ENCODE data around the gene MBD3L4.
"Not testable (repeated sequence)": the region's sequence is repeated elsewhere in the genome, so short reads cannot be mapped to it uniquely, and the experiment has no call there.

The MBD3L4 gene

GRCh38 chr19:7054635-7055368 lies 14.8 kb upstream of the MBD3L4 start:
- DNase-seq; intact Hi-C loops (cut with DNase I): not testable (repeated sequence)

- intact Hi-C loops (cut with DNase I) = not testable (repeated sequence)
- peak in 1 of 42 donors; percentile 0 for DNase-seq
Observed at GRCh38 chr19:7052896-7053295, 12.9 kb upstream of the MBD3L4 start.

- intact Hi-C loops (cut with DNase I) = not testable (repeated sequence)
- DNase-seq = peak in 1 of 42 donors; percentile 12
Observed at GRCh38 chr19:7051421-7051820, 11.4 kb upstream of the MBD3L4 start.

GRCh38 chr19:7049021-7049420 lies 9.0 kb upstream of the MBD3L4 start, which contains the start of gene MBD3L2:
MBD3L2 (plus strand) TSS chr19:7049321; CDS start chr19:7049374, 53 bp downstream.
- intact Hi-C loops (cut with DNase I); DNase-seq: not testable (repeated sequence)

GRCh38 chr19:7041563-7041962 lies 1.6 kb upstream of the MBD3L4 start:
- intact Hi-C loops (cut with DNase I); DNase-seq: not testable (repeated sequence)

- DNase-seq; intact Hi-C loops (cut with DNase I): not testable (repeated sequence)
Observed at GRCh38 chr19:7030278-7030677, 9.7 kb downstream of the MBD3L4 start, which contains the start of gene MBD3L5. MBD3L5 (plus strand) TSS chr19:7030578; CDS start chr19:7030612, 34 bp downstream.

GRCh38 chr19:7028790-7029189 lies 11.2 kb downstream of the MBD3L4 start:
- DNase-seq; intact Hi-C loops (cut with DNase I): not testable (repeated sequence)

- DNase-seq; intact Hi-C loops (cut with DNase I): not testable (repeated sequence)
Observed at GRCh38 chr19:7021331-7021730, 18.6 kb downstream of the MBD3L4 start, which contains the start of gene MBD3L2B. MBD3L2B (minus strand) TSS chr19:7021431; CDS start chr19:7021397, 34 bp downstream.

GRCh38 chr19:7018828-7019227 lies 21.2 kb downstream of the MBD3L4 start:
- DNase-seq = peak in 1 of 42 donors; percentile 14
- intact Hi-C loops (cut with DNase I) = no loop called here

- peak in 2 of 42 donors; percentile 6 to 34 for DNase-seq
- intact Hi-C loops (cut with DNase I) = no loop called here
Observed at GRCh38 chr19:7013678-7014077, 26.3 kb downstream of the MBD3L4 start.

GRCh38 chr19:7010722-7011593 lies 29.0 kb downstream of the MBD3L4 start:
- intact Hi-C loops (cut with DNase I) = no loop called here

GRCh38 chr19:7007859-7008258 lies 32.1 kb downstream of the MBD3L4 start:
- intact Hi-C loops (cut with DNase I) = no loop called here
- no peak for DNase-seq

More at GRCh38 chr19:7010722-7011593, 29.0 kb downstream of the MBD3L4 start:
- DNase-seq = no peak

GRCh38 chr19:7006135-7006704 lies 33.8 kb downstream of the MBD3L4 start:
- DNase-seq = no peak
- intact Hi-C loops (cut with DNase I) = no loop called here

GRCh38 chr19:7004313-7004931 lies 35.6 kb downstream of the MBD3L4 start:
- DNase-seq = peak in 7 of 42 donors; percentile 9 to 63 (median 17)
- intact Hi-C loops (cut with DNase I) = no loop called here

GRCh38 chr19:7000816-7001215 lies 39.2 kb downstream of the MBD3L4 start:
- no peak for DNase-seq
- intact Hi-C loops (cut with DNase I) = no loop called here

GRCh38 chr19:7000333-7000732 lies 39.6 kb downstream of the MBD3L4 start:
- DNase-seq = peak in 3 of 42 donors; percentile 3 to 14 (median 4)
- intact Hi-C loops (cut with DNase I) = no loop called here

GRCh38 chr19:6999933-7000332 lies 40.0 kb downstream of the MBD3L4 start:
- no peak for DNase-seq
- intact Hi-C loops (cut with DNase I) = no loop called here

- DNase-seq = no peak
- intact Hi-C loops (cut with DNase I) = no loop called here
Observed at GRCh38 chr19:6997679-6998445, 42.1 kb downstream of the MBD3L4 start.
